GM06990 (cell line): ENCODE data around the gene SULT6B1.
"Not testable (repeated sequence)": the region's sequence is repeated elsewhere in the genome, so short reads cannot be mapped to it uniquely, and the experiment has no call there.

Source experiments
- DNase-seq: peaks from one replicate; pipeline ENCODE4 v3.0.0-alpha.2; 2011; ENCODE audit not compliant: insufficient read length; ENCODE audit errors: extremely low read depth
- H3K27me3 ChIP-seq: replicated peaks from 2 replicates; pipeline ENCODE4 v1.6.0; 2011; ENCODE audit warnings: low read length; ENCODE audit not compliant: control insufficient read depth, insufficient read depth
- H3K36me3 ChIP-seq: 2 replicates; pipeline ENCODE4 v1.5.1; 2011; ENCODE audit warnings: low read length; ENCODE audit not compliant: control insufficient read depth, insufficient read depth
- H3K4me3 ChIP-seq: replicated peaks from 2 replicates; pipeline ENCODE4 v1.5.1; 2011; ENCODE audit warnings: low read depth, mild to moderate bottlenecking, control low read depth, low read length
- TF ChIP-seq, protein P1 (sequence below): IDR thresholded peaks from 2 replicates; pipeline ENCODE4 v1.5.1; 2011; ENCODE audit warnings: low read length, control low read depth, mild to moderate bottlenecking, inconsistent platforms; ENCODE audit not compliant: insufficient read depth, poor library complexity, severe bottlenecking

The SULT6B1 gene

DNA sequence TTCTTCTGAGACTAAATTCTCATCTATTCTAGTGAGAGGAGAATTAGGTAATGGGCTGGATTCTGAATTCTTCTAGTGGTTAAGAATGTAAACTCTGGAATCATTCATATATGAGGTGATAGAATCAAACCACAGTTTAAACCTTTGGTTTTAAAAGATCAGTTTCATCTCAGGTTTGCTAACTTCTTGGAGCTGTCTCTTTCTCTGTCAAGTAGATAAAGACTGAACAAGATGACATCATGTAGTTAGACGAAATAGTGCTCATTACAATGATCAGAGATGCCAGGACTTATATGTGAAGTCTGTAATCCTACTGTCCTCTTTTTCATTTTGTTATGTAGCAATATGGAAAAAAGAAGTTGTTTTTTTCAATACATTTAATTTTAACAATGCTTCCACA lies 12.7 kb upstream of the SULT6B1 start:
- H3K36me3 ChIP-seq = peaks cover 9% of the 10 kb centered on the region
- no peak for DNase-seq
- TF ChIP-seq, protein P1, sequence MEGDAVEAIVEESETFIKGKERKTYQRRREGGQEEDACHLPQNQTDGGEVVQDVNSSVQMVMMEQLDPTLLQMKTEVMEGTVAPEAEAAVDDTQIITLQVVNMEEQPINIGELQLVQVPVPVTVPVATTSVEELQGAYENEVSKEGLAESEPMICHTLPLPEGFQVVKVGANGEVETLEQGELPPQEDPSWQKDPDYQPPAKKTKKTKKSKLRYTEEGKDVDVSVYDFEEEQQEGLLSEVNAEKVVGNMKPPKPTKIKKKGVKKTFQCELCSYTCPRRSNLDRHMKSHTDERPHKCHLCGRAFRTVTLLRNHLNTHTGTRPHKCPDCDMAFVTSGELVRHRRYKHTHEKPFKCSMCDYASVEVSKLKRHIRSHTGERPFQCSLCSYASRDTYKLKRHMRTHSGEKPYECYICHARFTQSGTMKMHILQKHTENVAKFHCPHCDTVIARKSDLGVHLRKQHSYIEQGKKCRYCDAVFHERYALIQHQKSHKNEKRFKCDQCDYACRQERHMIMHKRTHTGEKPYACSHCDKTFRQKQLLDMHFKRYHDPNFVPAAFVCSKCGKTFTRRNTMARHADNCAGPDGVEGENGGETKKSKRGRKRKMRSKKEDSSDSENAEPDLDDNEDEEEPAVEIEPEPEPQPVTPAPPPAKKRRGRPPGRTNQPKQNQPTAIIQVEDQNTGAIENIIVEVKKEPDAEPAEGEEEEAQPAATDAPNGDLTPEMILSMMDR = no peak
- no peak overlapping the region for H3K4me3 ChIP-seq
- no peaks in the 10 kb centered on the region for H3K27me3 ChIP-seq

DNA sequence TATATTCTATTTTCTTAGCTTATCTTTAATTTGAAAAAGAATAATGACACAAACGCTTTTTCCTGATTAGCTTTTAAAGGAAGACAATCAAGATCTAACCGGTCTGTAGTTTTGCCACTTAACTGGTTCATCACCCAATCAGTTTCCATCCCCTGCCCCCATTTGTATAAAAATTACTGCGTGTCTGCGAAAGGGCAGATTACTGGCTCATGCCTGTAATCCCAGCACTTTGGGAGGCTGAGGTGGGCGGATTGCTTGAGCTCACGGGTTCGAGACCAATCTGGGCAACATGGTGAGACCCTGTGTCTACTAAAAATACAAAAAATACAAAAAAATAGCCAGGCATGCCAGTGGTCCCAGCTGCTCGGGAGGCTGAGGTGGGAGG lies 10.2 kb upstream of the SULT6B1 start:
- DNase-seq = no peak
- Histone ChIP-seq H3K4me3 (no peak overlapping the region), H3K36me3 (peaks cover 5% of the 10 kb centered on the region), H3K27me3 (no peaks in the 10 kb centered on the region)
- TF ChIP-seq, protein P1 = no peak

DNA sequence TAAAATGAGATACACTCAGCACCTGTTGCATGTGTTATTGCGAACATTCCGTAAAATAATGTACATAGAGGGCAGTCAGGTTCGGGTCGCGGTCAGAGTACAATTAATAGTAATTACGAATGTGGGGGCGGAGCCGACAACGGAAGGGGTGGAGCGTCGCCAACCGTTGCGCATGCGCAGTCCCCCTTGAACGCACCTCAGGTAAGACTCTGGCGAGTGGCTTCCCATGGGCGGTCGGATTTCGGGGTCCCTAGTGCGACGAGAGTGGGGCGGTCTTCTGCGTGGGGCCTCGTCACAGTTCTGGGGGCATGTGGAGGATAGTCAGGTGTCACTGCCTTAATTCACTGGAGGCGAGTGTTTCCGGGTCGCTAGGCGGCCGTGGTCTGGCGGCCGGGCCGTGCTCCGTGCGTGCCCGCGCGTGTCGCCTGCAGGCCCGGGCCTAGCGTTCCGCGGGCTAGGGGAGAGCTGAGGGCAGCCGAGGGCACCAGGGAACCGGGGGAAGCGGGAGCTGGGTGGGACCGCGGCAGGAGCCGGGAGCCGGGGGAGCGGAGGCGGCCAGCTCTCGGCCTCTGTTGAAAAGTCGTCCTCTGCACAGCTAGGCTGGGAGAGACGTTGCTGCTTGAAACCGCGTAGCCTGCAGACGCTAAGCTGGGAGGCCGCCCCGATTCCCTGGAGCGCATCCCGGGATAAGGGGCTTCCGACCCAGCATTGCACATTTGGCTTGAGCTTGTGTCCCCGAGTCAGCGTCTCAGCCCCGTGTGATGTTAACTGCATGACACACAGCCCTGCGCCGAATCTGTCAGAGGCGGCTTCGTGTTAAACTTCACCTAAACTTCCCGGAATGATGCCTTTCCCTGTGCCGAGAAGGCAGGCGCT lies 8.1 kb upstream of the SULT6B1 start, which contains the start of gene CEBPZOS:
TSS of gene CEBPZOS (plus strand) at position 177 of the 876 bp plus-strand sequence. CDS start 3,209 bp downstream, outside the sequence.
- TF ChIP-seq, protein P1 = no peak
- DNase-seq = peak; percentile 93

DNA sequence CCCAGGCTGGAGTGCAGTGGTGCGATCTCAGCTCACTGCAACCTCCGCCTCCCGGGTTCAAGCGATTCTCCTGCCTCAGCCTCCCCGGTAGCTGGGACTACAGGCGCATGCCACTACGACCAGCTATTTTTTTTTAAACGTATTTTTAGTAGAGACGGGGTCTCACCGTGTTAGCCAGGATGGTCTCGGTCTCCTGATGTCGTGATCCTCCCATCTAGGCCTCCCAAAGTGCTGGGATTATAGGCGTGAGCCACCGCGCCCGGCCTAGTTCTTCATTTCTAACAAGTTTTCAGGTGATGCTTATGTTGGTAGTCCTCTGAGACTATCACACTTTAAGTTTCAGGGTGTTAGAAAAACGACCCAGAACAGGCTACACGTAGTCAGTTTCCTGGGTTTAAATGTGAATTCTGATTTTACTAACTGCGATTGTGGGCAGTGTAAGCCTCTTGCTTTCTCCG lies 7.4 kb upstream of the SULT6B1 start:
- peak overlapping the region; percentile 93 for H3K4me3 ChIP-seq
- not testable (repeated sequence) for H3K27me3 ChIP-seq, DNase-seq, H3K36me3 ChIP-seq

More for the DNA sequence above, 8.1 kb upstream of the SULT6B1 start, which contains the start of gene CEBPZOS:
- H3K27me3 ChIP-seq = no peaks in the 10 kb centered on the region
- H3K4me3 ChIP-seq = peak within 1 kb of the TSS; percentile 93
- peaks cover 2% of the 10 kb centered on the region; the same call in 1 of the 2 replicates for H3K36me3 ChIP-seq

DNA sequence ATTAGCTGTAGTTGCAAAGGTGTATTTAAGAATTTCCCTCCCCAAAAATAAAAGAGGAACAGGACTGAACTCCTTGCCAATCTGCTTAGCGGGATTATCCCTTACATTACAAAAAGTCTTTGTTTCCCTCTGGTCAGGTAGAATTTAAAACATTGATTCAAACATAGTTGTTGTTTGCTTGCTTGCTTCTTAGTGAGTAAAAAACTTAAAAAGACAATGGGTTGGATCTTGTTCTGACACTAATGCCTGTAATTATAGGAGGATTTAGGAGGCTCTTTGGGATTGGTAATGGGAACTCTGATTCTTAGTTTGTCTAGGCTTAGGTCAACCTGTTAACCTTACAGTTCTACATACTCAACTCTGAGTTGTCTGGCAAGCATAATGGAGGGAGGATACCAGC lies 4.1 kb upstream of the SULT6B1 start:
- Histone ChIP-seq H3K4me3 (no peak overlapping the region), H3K36me3 (no peaks in the 10 kb centered on the region)
- DNase-seq = no peak

DNA sequence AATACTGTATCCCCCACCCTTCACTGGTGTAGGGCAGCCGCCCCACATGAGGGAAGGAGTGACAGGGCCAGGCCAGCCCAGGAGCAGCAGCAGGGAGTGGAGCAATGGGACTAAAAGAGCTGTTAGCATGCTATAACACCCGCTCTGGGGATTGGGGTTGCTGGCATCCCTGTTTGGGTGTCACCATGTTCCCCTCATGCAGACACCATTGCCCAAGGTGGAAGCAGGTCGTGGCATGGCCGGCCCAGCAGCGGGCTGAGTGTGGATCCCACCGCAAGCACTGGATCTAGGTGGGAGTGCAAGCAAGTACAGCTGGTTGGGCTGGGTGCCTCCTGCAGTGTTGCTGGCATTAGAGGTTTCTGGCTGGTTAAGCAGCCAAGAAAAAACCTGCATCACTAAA lies 3.3 kb upstream of the SULT6B1 start:
- Histone ChIP-seq H3K4me3 (no peak overlapping the region), H3K36me3 (no peaks in the 10 kb centered on the region), H3K27me3 (no peaks in the 10 kb centered on the region)
- TF ChIP-seq, protein P1 = no peak
- no peak for DNase-seq

More for the DNA sequence above, 4.1 kb upstream of the SULT6B1 start:
- TF ChIP-seq, protein P1 = no peak
- H3K27me3 ChIP-seq = no peaks in the 10 kb centered on the region
